Memory B cell (primary cell): ENCODE results near the gene LSM14A.
A peak's percentile ranks its signal among the peaks of the same experiment; 100 is the strongest.
"Not testable (repeated sequence)": the region's sequence is repeated elsewhere in the genome, so short reads cannot be mapped to it uniquely, and the experiment has no call there.

Experiments used
- ATAC-seq: fragments of 150-1000 bp; cut with Tn5 transposase; 2 replicates; pipeline ENCODE4 v1.10.0; 2021; ENCODE audit warnings: low read depth, mild to moderate bottlenecking, moderate library complexity
- DNase-seq, 2 donors: peaks; one replicate each; pipeline ENCODE4 v3.0.0; 2022; ENCODE audit warnings: low spot score in 2 of 2
- H3K27ac Mint-ChIP-seq: one replicate; pipeline ENCODE4 v1.8.0; 2022; ENCODE audit warnings: mild to moderate bottlenecking, moderate library complexity, mixed read lengths
- H3K27me3 Mint-ChIP-seq: one replicate; pipeline ENCODE4 v1.8.0; 2022; ENCODE audit warnings: mixed read lengths
- H3K36me3 Mint-ChIP-seq: one replicate; pipeline ENCODE4 v1.8.0; 2022; ENCODE audit warnings: mild to moderate bottlenecking, mixed read lengths
- H3K4me1 Mint-ChIP-seq: one replicate; pipeline ENCODE4 v1.8.0; 2022; ENCODE audit warnings: mixed read lengths
- H3K4me3 Mint-ChIP-seq: one replicate; pipeline ENCODE4 v1.8.0; 2022; ENCODE audit warnings: mild to moderate bottlenecking, moderate library complexity, mixed read lengths
- H3K9me3 Mint-ChIP-seq: one replicate; pipeline ENCODE4 v1.8.0; 2022; ENCODE audit warnings: mixed read lengths

Gene LSM14A

GRCh38 chr19:34235425-34235940 is 63.2 kb downstream of the LSM14A start:
- Mint-ChIP-seq H3K36me3 (peaks cover 7% of the 10 kb centered on the region), H3K4me1 (peaks cover 7% of the 10 kb centered on the region), H3K9me3 (peaks cover 5% of the 10 kb centered on the region), H3K27me3 (no peaks in the 10 kb centered on the region), H3K27ac (no peak overlapping the region), H3K4me3 (no peak overlapping the region)
- DNase-seq (no peak), ATAC-seq (no peak)

- Mint-ChIP-seq H3K36me3 (peaks cover 7% of the 10 kb centered on the region), H3K27me3 (no peaks in the 10 kb centered on the region), H3K4me3 (no peak overlapping the region), H3K27ac (no peak overlapping the region), H3K4me1 (peaks cover 7% of the 10 kb centered on the region), H3K9me3 (peaks cover 5% of the 10 kb centered on the region)
- DNase-seq (no peak), ATAC-seq (no peak)
These were observed 64.0 kb downstream of the LSM14A start for GRCh38 chr19:34236035-34236987.

- Mint-ChIP-seq H3K9me3 (peaks cover 5% of the 10 kb centered on the region), H3K27me3 (no peaks in the 10 kb centered on the region), H3K36me3 (peaks cover 7% of the 10 kb centered on the region), H3K4me3 (no peak overlapping the region), H3K4me1 (peaks cover 8% of the 10 kb centered on the region), H3K27ac (peak overlapping the region; percentile 6)
- no peak for DNase-seq
- no peak for ATAC-seq
These were observed 65.0 kb downstream of the LSM14A start for GRCh38 chr19:34237283-34237682.

DNA sequence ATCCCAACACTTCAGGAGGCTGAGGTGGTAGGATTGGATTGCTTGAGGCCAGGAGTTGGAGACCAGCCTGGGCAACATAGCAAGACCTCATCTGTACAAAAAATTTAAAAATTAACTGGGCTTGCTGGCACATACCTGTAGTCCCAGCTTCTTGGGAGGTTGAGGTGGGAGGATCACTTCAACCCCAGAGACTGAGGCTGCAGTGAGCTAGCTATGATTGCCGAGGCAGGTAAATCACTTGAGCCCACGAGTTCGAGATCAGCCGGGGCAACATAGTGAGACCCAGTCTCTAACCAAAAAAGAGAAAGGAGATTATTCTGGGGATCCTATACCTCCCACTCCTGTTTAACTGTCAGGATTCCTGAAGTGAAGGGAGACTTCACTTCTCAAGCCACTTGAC is 65.6 kb downstream of the LSM14A start:
- no peak for DNase-seq

GRCh38 chr19:34241513-34242337 is 69.4 kb downstream of the LSM14A start:
- ATAC-seq (peak; percentile 79), DNase-seq (peak in 1 of 2 donors; percentile 20)
- no peak overlapping the region for H3K4me3 Mint-ChIP-seq
- H3K9me3 Mint-ChIP-seq, result no peaks in the 10 kb centered on the region
- H3K36me3 Mint-ChIP-seq, result peaks cover 2% of the 10 kb centered on the region
- no peaks in the 10 kb centered on the region for H3K27me3 Mint-ChIP-seq
- H3K4me1 Mint-ChIP-seq, result peaks cover 4% of the 10 kb centered on the region
- no peak overlapping the region for H3K27ac Mint-ChIP-seq

More for the DNA sequence above, 65.6 kb downstream of the LSM14A start:
- no peak for ATAC-seq
- Mint-ChIP-seq H3K4me3 (no peak overlapping the region), H3K36me3 (peaks cover 7% of the 10 kb centered on the region), H3K4me1 (peaks cover 5% of the 10 kb centered on the region), H3K27me3 (no peaks in the 10 kb centered on the region), H3K27ac (no peak overlapping the region), H3K9me3 (peaks cover 5% of the 10 kb centered on the region)

- H3K9me3 Mint-ChIP-seq, H3K36me3 Mint-ChIP-seq, H3K4me1 Mint-ChIP-seq, ATAC-seq, H3K4me3 Mint-ChIP-seq, DNase-seq, H3K27ac Mint-ChIP-seq, H3K27me3 Mint-ChIP-seq: not testable (repeated sequence)
These were observed 71.0 kb downstream of the LSM14A start for GRCh38 chr19:34243138-34243875.

DNA sequence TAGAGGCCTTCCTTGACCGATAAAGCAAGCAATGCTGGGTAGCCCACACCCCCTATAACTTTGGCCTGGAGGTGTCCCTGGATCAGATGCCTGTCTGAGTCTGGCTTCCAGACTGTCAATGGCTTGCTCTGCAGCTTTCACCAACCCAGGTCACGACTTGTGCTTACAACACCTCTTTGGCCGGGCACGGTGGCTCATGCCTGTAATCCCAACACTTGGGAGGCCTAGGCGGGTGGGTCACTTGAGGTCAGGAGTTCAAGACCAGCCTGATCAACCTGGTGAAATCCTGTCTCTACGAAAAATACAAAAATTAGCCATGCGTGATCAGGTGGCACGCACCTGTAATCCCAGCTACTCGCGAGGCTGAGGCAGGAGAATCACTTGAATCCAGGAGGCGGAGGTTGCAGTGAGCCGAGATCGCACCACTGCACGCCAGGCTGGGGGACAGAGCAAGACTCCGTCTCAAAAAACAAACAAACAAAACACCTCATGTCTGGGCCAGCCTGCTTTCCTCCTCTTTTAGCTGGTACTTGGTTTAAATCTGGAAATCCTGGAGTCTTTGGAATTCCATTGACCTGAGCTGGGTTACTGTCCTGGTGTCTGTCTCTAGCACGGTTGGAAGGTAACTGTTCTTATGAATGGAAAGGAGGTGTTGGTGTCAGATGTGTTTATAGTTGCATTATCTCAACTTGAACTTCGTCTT is 71.7 kb downstream of the LSM14A start:
- Mint-ChIP-seq H3K4me3 (no peak overlapping the region), H3K27ac (no peak overlapping the region), H3K36me3 (no peaks in the 10 kb centered on the region), H3K9me3 (no peaks in the 10 kb centered on the region), H3K27me3 (no peaks in the 10 kb centered on the region), H3K4me1 (peaks cover 4% of the 10 kb centered on the region)
- DNase-seq (no peak), ATAC-seq (no peak)

DNA sequence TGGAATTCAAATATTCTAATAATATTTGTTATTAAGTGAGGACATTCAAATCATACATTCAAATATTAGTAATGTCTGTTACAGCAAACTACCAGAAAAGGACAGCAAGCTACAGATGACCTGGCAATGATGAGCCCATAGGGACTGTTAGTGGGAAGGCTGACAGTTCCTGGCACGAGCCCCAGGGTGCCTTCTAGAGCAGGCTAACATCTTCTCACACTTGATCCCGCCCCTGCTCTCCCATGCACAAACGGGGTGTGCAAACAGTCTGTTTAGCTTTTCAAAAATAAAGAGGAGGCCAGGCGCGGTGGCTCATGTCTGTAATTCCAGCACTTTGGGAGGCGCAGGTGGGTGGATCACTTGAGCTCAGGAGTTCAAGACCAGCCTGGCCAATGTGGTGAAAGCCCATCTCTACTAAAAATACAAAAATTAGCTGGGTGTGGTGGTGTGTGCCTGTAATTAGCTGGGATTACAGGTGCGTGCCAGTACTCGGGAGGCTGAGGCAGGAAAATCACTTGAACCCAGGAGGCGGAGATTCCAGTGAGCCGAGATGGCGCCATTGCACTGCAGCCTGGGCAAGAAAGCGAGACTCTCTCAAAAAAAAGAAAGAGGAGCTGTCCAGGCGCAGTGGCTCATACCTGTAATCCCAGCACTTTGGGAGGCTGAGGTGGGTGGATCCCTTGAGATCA is 72.5 kb downstream of the LSM14A start:
- no peak overlapping the region for H3K4me3 Mint-ChIP-seq
- H3K36me3 Mint-ChIP-seq, result no peaks in the 10 kb centered on the region
- H3K27me3 Mint-ChIP-seq, result no peaks in the 10 kb centered on the region
- no peaks in the 10 kb centered on the region for H3K9me3 Mint-ChIP-seq
- no peak for DNase-seq
- peaks cover 4% of the 10 kb centered on the region for H3K4me1 Mint-ChIP-seq
- no peak for ATAC-seq
- no peak overlapping the region for H3K27ac Mint-ChIP-seq

GRCh38 chr19:34246340-34246739 is 74.0 kb downstream of the LSM14A start:
- no peak overlapping the region for H3K27ac Mint-ChIP-seq
- no peaks in the 10 kb centered on the region for H3K36me3 Mint-ChIP-seq

DNA sequence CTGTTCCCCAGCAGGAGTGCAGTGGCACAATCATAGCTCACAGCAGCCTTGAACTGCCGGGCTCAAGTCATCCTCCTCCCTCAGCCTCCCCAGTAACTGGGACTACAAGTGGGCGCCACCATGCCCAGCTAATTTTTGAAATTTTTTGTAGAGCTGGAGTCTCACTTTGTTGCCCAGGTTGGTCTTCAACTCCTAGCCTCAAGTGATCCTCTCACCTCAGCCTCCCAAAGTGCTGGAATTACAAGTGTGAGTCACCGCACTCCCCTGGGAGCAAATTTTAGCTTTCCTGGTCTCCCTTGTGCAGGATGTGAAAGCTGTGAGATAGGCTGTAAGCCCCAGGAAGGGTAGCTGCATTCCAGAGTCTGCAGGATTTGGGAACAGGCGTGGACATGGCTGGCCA is 76.6 kb downstream of the LSM14A start:
- H3K9me3 Mint-ChIP-seq, result no peaks in the 10 kb centered on the region
- no peaks in the 10 kb centered on the region for H3K27me3 Mint-ChIP-seq
- no peak for DNase-seq
- ATAC-seq, result no peak
- H3K4me3 Mint-ChIP-seq, result no peak overlapping the region
- H3K4me1 Mint-ChIP-seq, result peaks cover 6% of the 10 kb centered on the region
- H3K36me3 Mint-ChIP-seq, result no peaks in the 10 kb centered on the region
- H3K27ac Mint-ChIP-seq, result no peak overlapping the region

More at GRCh38 chr19:34246340-34246739, 74.0 kb downstream of the LSM14A start:
- Mint-ChIP-seq H3K4me3 (no peak overlapping the region), H3K27me3 (no peaks in the 10 kb centered on the region), H3K9me3 (no peaks in the 10 kb centered on the region), H3K4me1 (peaks cover 4% of the 10 kb centered on the region)
- ATAC-seq (no peak), DNase-seq (no peak)

DNA sequence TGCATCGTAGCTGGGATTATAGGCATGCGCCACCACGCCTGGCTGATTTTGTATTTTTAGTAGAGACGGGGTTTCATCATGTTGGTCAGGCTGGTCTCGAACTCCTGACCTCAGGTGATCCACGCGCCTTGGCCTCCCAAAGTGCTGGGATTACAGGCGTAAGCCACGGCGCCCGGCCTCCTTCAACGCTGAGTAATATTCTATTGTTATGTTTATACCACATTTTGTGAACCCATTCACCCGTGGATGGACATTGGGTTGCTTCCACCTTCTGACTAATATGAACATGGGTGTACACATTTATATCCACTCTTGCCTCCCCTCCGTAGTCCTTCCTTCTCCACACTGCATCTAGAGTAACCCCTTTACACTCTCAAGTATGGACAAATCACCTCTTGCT is 80.9 kb downstream of the LSM14A start:
- Mint-ChIP-seq H3K4me3 (peak overlapping the region; percentile 96), H3K27ac (peak overlapping the region; percentile 94), H3K4me1 (peaks cover 15% of the 10 kb centered on the region)
- DNase-seq, ATAC-seq, H3K36me3 Mint-ChIP-seq, H3K9me3 Mint-ChIP-seq, H3K27me3 Mint-ChIP-seq: not testable (repeated sequence)

GRCh38 chr19:34253681-34254045 is 81.4 kb downstream of the LSM14A start:
- not testable (repeated sequence) for DNase-seq, ATAC-seq, H3K36me3 Mint-ChIP-seq, H3K27me3 Mint-ChIP-seq, H3K9me3 Mint-ChIP-seq
- H3K4me1 Mint-ChIP-seq, result peaks cover 17% of the 10 kb centered on the region
- peak overlapping the region; percentile 94 for H3K27ac Mint-ChIP-seq
- H3K4me3 Mint-ChIP-seq, result peak overlapping the region; percentile 96
